IPS-15b (cell line): ENCODE data around the gene SCUBE3.

ENCODE experiments used
- H3K27me3 ChIP-seq: one replicate; pipeline ENCODE4 v1.6.1; 2013; ENCODE audit warnings: low read length; ENCODE audit not compliant: control insufficient read depth, insufficient read depth
- H3K36me3 ChIP-seq: one replicate; pipeline ENCODE4 v1.6.1; 2013; ENCODE audit warnings: low read length; ENCODE audit not compliant: control insufficient read depth, insufficient read depth
- H3K4me1 ChIP-seq: one replicate; pipeline ENCODE4 v1.6.1; 2013; ENCODE audit warnings: mild to moderate bottlenecking, low read length; ENCODE audit not compliant: control insufficient read depth, insufficient read depth
- H3K4me3 ChIP-seq: one replicate; pipeline ENCODE4 v1.5.1; 2013; ENCODE audit warnings: low read depth, low read length
- H3K9ac ChIP-seq: one replicate; pipeline ENCODE4 v1.6.1; 2013; ENCODE audit warnings: low read depth, mild to moderate bottlenecking, low read length
- H3K9me3 ChIP-seq: one replicate; pipeline ENCODE4 v1.6.1; 2013; ENCODE audit warnings: mild to moderate bottlenecking, low read length; ENCODE audit not compliant: control insufficient read depth, insufficient read depth

Gene SCUBE3

GRCh38 chr6:35173427-35174087, 40.2 kb upstream of the SCUBE3 start:
- H3K27me3 ChIP-seq, result no peaks in the 10 kb centered on the region
- H3K9ac ChIP-seq, result no peak overlapping the region
- H3K36me3 ChIP-seq, result no peaks in the 10 kb centered on the region
- no peaks in the 10 kb centered on the region for H3K9me3 ChIP-seq
- H3K4me1 ChIP-seq, result no peaks in the 10 kb centered on the region
- H3K4me3 ChIP-seq, result no peak overlapping the region

- Histone ChIP-seq H3K9me3 (no peaks in the 10 kb centered on the region), H3K27me3 (no peaks in the 10 kb centered on the region), H3K4me1 (no peaks in the 10 kb centered on the region), H3K4me3 (no peak overlapping the region), H3K9ac (no peak overlapping the region), H3K36me3 (no peaks in the 10 kb centered on the region)
Observed at GRCh38 chr6:35174088-35174434, 39.7 kb upstream of the SCUBE3 start.

GRCh38 chr6:35174501-35174900, 39.3 kb upstream of the SCUBE3 start:
- Histone ChIP-seq H3K9ac (no peak overlapping the region), H3K36me3 (no peaks in the 10 kb centered on the region), H3K9me3 (no peaks in the 10 kb centered on the region), H3K27me3 (no peaks in the 10 kb centered on the region), H3K4me1 (no peaks in the 10 kb centered on the region), H3K4me3 (no peak overlapping the region)

GRCh38 chr6:35176301-35177024, 37.3 kb upstream of the SCUBE3 start:
- Histone ChIP-seq H3K4me1 (no peaks in the 10 kb centered on the region), H3K9ac (no peak overlapping the region), H3K27me3 (peaks cover 5% of the 10 kb centered on the region), H3K4me3 (no peak overlapping the region), H3K9me3 (no peaks in the 10 kb centered on the region), H3K36me3 (no peaks in the 10 kb centered on the region)

GRCh38 chr6:35177157-35177556, 36.6 kb upstream of the SCUBE3 start:
- Histone ChIP-seq H3K36me3 (no peaks in the 10 kb centered on the region), H3K9me3 (no peaks in the 10 kb centered on the region), H3K4me3 (no peak overlapping the region), H3K27me3 (peaks cover 10% of the 10 kb centered on the region), H3K4me1 (no peaks in the 10 kb centered on the region), H3K9ac (no peak overlapping the region)

- Histone ChIP-seq H3K36me3 (no peaks in the 10 kb centered on the region), H3K27me3 (peaks cover 10% of the 10 kb centered on the region), H3K4me3 (no peak overlapping the region), H3K4me1 (no peaks in the 10 kb centered on the region), H3K9me3 (no peaks in the 10 kb centered on the region), H3K9ac (no peak overlapping the region)
Observed at GRCh38 chr6:35177596-35177995, 36.2 kb upstream of the SCUBE3 start.

- Histone ChIP-seq H3K4me3 (no peak overlapping the region), H3K4me1 (no peaks in the 10 kb centered on the region), H3K36me3 (no peaks in the 10 kb centered on the region), H3K9me3 (no peaks in the 10 kb centered on the region), H3K9ac (no peak overlapping the region), H3K27me3 (peaks cover 13% of the 10 kb centered on the region)
Observed at GRCh38 chr6:35178012-35178411, 35.7 kb upstream of the SCUBE3 start.

- Histone ChIP-seq H3K36me3 (no peaks in the 10 kb centered on the region), H3K4me1 (no peaks in the 10 kb centered on the region), H3K9me3 (no peaks in the 10 kb centered on the region), H3K4me3 (no peak overlapping the region), H3K9ac (no peak overlapping the region), H3K27me3 (peaks cover 16% of the 10 kb centered on the region)
Observed at GRCh38 chr6:35178932-35179832, 34.6 kb upstream of the SCUBE3 start.

GRCh38 chr6:35179901-35180535, 33.7 kb upstream of the SCUBE3 start:
- H3K4me1 ChIP-seq, result no peaks in the 10 kb centered on the region
- no peak overlapping the region for H3K9ac ChIP-seq
- H3K9me3 ChIP-seq, result no peaks in the 10 kb centered on the region
- no peaks in the 10 kb centered on the region for H3K36me3 ChIP-seq
- peaks cover 16% of the 10 kb centered on the region for H3K27me3 ChIP-seq
- H3K4me3 ChIP-seq, result no peak overlapping the region

GRCh38 chr6:35181308-35181932, 32.3 kb upstream of the SCUBE3 start:
- peaks cover 19% of the 10 kb centered on the region for H3K27me3 ChIP-seq
- no peak overlapping the region for H3K9ac ChIP-seq
- H3K4me3 ChIP-seq, result no peak overlapping the region
- H3K36me3 ChIP-seq, result no peaks in the 10 kb centered on the region
- H3K4me1 ChIP-seq, result no peaks in the 10 kb centered on the region
- H3K9me3 ChIP-seq, result no peaks in the 10 kb centered on the region

- Histone ChIP-seq H3K9ac (no peak overlapping the region), H3K27me3 (peaks cover 19% of the 10 kb centered on the region), H3K4me1 (no peaks in the 10 kb centered on the region)
Observed at GRCh38 chr6:35181933-35182612, 31.7 kb upstream of the SCUBE3 start.

More at GRCh38 chr6:35181933-35182612, 31.7 kb upstream of the SCUBE3 start:
- H3K9me3 ChIP-seq, result no peaks in the 10 kb centered on the region
- H3K4me3 ChIP-seq, result no peak overlapping the region
- no peaks in the 10 kb centered on the region for H3K36me3 ChIP-seq
